K562 (cell line): Measurements from ENCODE around the gene HPCAL1. TPM values are rescaled to one million over a fixed set of nuclear protein-coding genes. Genes with fewer than 3 reads are reported as not detected.
A peak's percentile ranks its signal among the peaks of the same experiment; 100 is the strongest.

Source experiments
- CBX3 ChIP-seq, 2 experiments: IDR thresholded peaks; 1 replicate in 1 of 2; 2 replicates in 1 of 2; pipeline ENCODE4 v1.6.1; 2012; ENCODE audit warnings: inconsistent platforms in 2 of 2, low read length in 2 of 2, borderline replicate concordance in 1 of 2, control low read depth in 1 of 2
- COPS2 ChIP-seq: fragments of 450-650 bp; conservative IDR thresholded peaks from 2 replicates; pipeline ENCODE4 v1.6.1; 2016; ENCODE audit warnings: mild to moderate bottlenecking, moderate library complexity
- ERF ChIP-seq: fragments of 450-650 bp; formaldehyde crosslinking; IDR thresholded peaks from 2 replicates; pipeline ENCODE4 v1.4.0; 2020; ENCODE audit warnings: mild to moderate bottlenecking, mixed read lengths
- FOXM1 ChIP-seq, 2 experiments: fragments of 450-650 bp in 1 of 2; sonication (generic) in 1 of 2; formaldehyde crosslinking in 1 of 2; IDR thresholded peaks; 2 replicates each; pipeline versions ENCODE4 v1.6.1 to v1.9.0; 2017 to 2022; ENCODE audit warnings: low read depth in 2 of 2, mild to moderate bottlenecking in 2 of 2, missing genetic modification reagents in 1 of 2, moderate library complexity in 1 of 2
- MAZ ChIP-seq, 2 experiments: fragments of 450-650 bp in 1 of 2; sonication (generic) in 1 of 2; formaldehyde crosslinking; IDR thresholded peaks in 1 of 2; conservative IDR thresholded peaks in 1 of 2; 2 replicates each; pipeline versions ENCODE4 v1.4.0 to v1.5.0; 2020; ENCODE audit warnings: mild to moderate bottlenecking in 1 of 2, missing genetic modification reagents in 1 of 2
- POLR3A ChIP-seq: IDR thresholded peaks from 2 replicates; pipeline ENCODE4 v1.6.1; 2011; ENCODE audit warnings: borderline replicate concordance, mild to moderate bottlenecking, moderate library complexity; ENCODE audit not compliant: insufficient read length, insufficient read depth; ENCODE audit errors: extremely low read depth
- SMARCE1 ChIP-seq: fragments of 450-650 bp; IDR thresholded peaks from 2 replicates; pipeline ENCODE4 v1.7.1; 2016; ENCODE audit warnings: mild to moderate bottlenecking
- ZMIZ1 ChIP-seq, 2 experiments: fragments of 150-350 bp in 1 of 2; IDR thresholded peaks; 2 replicates each; pipeline ENCODE4 v1.6.1; 2012 to 2016; ENCODE audit warnings: low read depth in 2 of 2, low read length in 2 of 2, mild to moderate bottlenecking in 1 of 2, moderate library complexity in 1 of 2
- polyA plus RNA-seq, 8 experiments: library from polyadenylated mRNA; depleted of rRNA in 4 of 8; stranded (reverse) in 5 of 8; unstranded in 3 of 8; fragments of >200 nt; fragmentation: Nextera tagmentation in 2 of 8; fragmentation: Illumina TruSeq in 1 of 8; extraction: Ambion mirVana in 2 of 8; extraction: Trizol in 1 of 8; gene quantifications; 2 replicates each; pipeline versions ENCODE4 v1.2.1 to v1.2.3, GENCODE V29; 2011 to 2014; ENCODE audit warnings: inconsistent platforms in 1 of 8, missing spikeins in 1 of 8
- total RNA-seq, 7 experiments: library from RNA; depleted of rRNA in 6 of 7; stranded (reverse); fragments of >200 nt in 6 of 7; fragmentation: Illumina TruSeq in 2 of 7; extraction: Trizol in 2 of 7; gene quantifications; 2 replicates each; pipeline versions ENCODE4 v1.2.1 to v1.2.3, GENCODE V29; 2011 to 2021; ENCODE audit warnings: low replicate concordance in 1 of 7
- TF ChIP-seq, protein P1 (sequence below), 2 experiments: fragments of 450-650 bp; IDR thresholded peaks; 2 replicates each; pipeline ENCODE4 v1.6.1; 2016; ENCODE audit warnings: mild to moderate bottlenecking in 2 of 2, borderline replicate concordance in 1 of 2, low read depth in 1 of 2, moderate library complexity in 1 of 2

HPCAL1 gene
- total and polyA plus RNA-seq, 9 of the 15 experiments (the other 6 are each of a cell fraction or from before 2014, with no cell fraction given) = 2.7 to 65.5 (median 23.9) TPM

GRCh38 chr2:10369269-10370255 is 66.9 kb downstream of the HPCAL1 start (continued):
- TF ChIP-seq, protein P1, sequence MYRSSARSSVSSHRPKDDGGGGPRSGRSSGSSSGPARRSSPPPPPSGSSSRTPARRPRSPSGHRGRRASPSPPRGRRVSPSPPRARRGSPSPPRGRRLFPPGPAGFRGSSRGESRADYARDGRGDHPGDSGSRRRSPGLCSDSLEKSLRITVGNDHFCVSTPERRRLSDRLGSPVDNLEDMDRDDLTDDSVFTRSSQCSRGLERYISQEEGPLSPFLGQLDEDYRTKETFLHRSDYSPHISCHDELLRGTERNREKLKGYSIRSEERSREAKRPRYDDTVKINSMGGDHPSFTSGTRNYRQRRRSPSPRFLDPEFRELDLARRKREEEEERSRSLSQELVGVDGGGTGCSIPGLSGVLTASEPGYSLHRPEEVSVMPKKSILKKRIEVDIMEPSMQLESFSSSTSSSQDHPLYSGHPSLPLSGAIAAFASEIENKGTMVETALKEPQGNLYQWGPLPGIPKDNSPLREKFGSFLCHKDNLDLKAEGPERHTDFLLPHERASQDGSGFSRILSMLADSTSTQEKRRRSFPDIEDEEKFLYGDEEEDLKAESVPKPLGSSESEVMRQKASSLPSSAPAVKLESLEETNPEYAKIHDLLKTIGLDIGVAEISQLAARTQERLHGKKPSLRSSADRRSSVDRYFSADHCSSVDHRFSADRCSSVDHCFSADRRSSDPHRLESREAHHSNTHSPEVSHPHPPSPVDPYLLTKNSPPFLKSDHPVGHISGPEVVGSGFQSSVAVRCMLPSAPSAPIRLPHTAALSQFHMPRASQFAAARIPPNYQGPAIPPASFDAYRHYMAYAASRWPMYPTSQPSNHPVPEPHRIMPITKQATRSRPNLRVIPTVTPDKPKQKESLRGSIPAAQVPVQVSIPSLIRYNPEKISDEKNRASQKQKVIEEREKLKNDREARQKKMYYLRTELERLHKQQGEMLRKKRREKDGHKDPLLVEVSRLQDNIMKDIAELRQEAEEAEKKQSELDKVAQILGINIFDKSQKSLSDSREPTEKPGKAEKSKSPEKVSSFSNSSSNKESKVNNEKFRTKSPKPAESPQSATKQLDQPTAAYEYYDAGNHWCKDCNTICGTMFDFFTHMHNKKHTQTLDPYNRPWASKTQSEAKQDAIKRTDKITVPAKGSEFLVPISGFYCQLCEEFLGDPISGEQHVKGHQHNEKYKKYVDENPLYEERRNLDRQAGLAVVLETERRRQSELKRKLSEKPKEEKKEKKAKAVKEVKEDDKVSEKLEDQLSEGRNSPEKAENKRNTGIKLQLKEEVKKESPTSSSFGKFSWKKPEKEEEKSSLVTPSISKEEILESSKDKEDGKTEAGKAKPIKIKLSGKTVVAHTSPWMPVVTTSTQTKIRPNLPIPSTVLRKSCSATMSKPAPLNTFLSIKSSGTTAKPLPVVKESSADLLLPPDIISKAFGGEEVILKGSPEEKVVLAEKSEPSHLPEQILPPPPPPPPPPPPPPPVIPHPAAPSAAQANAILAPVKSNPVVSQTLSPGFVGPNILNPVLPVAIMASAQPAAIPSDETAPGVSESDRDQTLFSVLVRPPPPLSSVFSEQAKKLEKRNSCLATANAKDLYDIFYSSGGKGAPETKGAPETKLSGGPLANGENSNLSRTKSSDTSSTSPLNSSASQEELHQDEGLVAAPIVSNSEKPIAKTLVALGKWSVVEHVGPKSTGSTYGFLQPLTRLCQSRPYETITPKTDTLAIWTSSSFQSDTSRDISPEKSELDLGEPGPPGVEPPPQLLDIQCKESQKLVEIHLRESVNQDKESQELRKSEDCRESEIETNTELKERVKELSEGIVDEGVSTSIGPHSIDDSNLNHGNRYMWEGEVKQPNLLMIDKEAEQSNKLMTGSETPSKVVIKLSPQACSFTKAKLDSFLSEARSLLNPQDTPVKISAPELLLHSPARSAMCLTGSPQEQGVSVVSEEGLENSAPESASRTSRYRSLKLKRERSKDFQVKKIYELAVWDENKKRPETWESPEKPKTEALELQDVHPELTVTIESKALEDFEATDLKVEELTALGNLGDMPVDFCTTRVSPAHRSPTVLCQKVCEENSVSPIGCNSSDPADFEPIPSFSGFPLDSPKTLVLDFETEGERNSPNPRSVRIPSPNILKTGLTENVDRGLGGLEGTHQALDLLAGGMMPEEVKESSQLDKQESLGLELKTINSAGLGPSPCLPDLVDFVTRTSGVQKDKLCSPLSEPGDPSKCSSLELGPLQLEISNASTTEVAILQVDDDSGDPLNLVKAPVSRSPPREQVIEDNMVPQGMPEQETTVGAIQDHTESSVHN (IDR thresholded peaks at IDR 0.05; ENCODE audit: borderline replicate concordance in 1 of 2, low read depth in 1 of 2) = no peak
- TF ChIP-seq ZMIZ1 (IDR thresholded peaks at IDR 0.05; ENCODE audit: low read depth in 2 of 2, low read length in 2 of 2) = peak in 1 of 2 experiments; percentile 83; a peak in 2 of 4 replicates
- peak; percentile 90 for TF ChIP-seq SMARCE1
- no peak for TF ChIP-seq MAZ (CRISPR knock-in tag; conservative IDR thresholded peaks at IDR 0.05 in 1 of 2, IDR thresholded peaks at IDR 0.05 in 1 of 2)
- TF ChIP-seq COPS2 = no peak
- TF ChIP-seq ERF = no peak
- TF ChIP-seq FOXM1 (IDR thresholded peaks at IDR 0.05; ENCODE audit: low read depth) = peak; percentile 73; the same call in 1 of the 2 replicates
- TF ChIP-seq FOXM1 (CRISPR knock-in tag; IDR thresholded peaks at IDR 0.05; ENCODE audit: low read depth) = no peak
- TF ChIP-seq CBX3 (IDR thresholded peaks at IDR 0.05; ENCODE audit: borderline replicate concordance in 1 of 2, low read length in 2 of 2) = no peak
- TF ChIP-seq POLR3A = no peak
